Eye (tissue), 1 donor: ENCODE measurements around the gene CTDP1.

Experiments used
- DNase-seq: peaks from one replicate; pipeline ENCODE4 v3.0.0-alpha.2; 2015

Gene CTDP1

GRCh38 chr18:79770826-79771225 is 91.2 kb downstream of the CTDP1 start:
- DNase-seq = no peak

DNA sequence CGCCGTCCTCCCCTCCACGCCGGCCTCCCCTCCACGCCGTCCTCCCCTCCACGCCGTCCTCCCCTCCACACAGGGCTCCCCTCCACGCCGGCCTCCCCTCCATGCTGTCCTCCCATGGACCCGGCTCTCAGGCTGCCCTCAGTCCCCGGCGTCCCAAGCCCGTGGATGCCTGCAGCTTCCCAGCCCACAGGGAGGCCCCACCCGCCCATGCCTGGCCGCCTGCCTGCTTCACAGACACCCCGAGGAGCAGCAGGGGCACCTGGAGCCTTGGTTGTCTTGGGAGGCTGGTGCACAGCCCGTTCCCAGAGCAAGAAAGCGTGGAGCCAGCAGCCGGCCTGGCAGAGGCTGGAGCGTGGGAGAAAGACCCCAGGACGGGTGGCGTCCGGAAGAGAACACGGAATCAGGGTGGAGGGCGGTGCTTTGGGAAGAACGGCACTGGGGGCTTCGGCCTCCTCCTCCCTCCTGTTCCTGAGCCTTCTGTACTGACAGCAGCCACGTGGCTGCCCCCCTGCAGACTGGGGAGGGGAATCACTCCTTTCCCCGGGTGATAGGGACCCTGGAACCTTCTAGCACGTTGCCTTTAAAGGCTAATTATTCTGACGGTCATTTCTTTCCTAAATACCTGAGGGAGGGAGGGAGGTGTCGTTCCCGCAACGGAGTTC is 92.0 kb downstream of the CTDP1 start:
- DNase-seq = no peak

DNA sequence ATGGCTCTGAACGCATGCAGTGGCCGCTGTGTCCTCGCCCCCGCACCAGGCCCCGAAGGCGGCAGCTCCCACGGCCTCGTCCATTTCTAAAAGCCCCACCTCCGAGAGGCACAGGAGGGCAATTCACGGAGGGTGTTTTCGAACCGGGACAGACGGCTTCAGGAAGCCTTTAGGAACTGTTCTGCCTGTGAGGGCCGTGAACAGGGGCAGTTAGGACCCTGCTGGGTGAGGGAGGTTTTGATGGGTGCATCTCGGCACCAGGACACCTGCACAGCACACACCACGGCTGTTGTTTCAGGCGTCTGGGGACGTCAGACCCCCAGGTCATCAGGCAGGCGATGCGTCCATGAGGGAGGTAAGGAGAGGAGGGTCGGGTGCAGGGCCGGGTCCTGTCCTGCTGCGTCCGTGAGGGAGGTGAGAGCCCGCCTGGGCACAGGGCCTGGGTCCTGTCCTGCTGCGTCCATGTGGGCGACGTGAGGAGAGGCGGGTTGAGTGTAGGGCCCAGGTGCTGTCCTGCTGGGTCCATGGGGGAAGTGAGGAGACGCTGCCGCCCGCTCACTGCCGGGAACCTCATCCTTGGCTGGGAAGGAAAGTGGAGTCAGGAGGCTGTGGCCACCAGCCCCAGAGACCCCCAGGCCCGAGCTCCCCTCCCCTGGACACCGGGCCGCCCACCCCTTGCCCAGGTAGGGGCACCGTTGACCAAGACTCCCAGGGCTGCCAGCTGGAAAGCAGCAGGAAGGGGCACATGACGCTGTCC is 92.7 kb downstream of the CTDP1 start:
- DNase-seq = no peak

- no peak for DNase-seq
Measured at GRCh38 chr18:79772865-79773696, 93.5 kb downstream of the CTDP1 start.

GRCh38 chr18:79774111-79774510 is 94.5 kb downstream of the CTDP1 start:
- no peak for DNase-seq

DNA sequence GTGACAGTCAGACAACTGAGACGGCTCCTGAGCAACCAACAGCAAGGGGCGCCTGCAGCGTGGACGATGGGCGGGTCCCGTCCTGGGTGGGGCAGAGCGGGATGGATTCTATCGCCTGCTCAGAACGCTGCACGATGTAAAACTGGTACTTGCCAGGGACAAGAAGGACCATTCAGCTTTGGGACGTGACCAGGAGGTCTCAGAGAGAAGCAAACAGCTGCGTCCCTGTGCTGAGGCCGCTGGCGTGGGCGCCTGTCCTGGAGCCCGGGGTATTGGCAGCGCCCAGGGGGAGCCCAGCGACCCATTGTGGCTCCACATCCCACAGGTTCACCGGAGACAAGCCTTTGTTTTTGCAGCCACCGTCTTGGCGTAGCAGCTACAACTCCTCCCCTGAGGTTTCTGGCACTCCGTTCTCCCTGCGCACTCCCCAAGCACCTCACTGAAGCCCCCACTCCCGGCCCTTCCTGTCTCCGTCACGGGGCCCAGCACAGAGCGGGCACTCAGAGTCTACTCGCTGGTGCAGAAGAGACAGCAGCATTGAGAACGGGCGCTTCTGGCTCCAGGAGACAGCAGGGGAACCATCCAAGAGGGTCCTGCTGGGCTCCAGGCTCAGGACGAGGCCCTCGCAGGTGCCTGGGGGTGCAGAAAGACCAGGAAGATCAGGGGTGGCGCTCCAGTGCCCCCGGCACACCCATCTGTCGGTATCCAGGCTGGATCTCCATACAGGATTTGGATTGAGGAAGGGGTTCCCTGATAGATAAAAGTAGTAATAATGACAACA is 96.0 kb downstream of the CTDP1 start:
- no peak for DNase-seq

- no peak for DNase-seq
Measured at GRCh38 chr18:79776674-79777073, 97.1 kb downstream of the CTDP1 start.

- DNase-seq = no peak
Measured at GRCh38 chr18:79778291-79778791, 98.7 kb downstream of the CTDP1 start.

DNA sequence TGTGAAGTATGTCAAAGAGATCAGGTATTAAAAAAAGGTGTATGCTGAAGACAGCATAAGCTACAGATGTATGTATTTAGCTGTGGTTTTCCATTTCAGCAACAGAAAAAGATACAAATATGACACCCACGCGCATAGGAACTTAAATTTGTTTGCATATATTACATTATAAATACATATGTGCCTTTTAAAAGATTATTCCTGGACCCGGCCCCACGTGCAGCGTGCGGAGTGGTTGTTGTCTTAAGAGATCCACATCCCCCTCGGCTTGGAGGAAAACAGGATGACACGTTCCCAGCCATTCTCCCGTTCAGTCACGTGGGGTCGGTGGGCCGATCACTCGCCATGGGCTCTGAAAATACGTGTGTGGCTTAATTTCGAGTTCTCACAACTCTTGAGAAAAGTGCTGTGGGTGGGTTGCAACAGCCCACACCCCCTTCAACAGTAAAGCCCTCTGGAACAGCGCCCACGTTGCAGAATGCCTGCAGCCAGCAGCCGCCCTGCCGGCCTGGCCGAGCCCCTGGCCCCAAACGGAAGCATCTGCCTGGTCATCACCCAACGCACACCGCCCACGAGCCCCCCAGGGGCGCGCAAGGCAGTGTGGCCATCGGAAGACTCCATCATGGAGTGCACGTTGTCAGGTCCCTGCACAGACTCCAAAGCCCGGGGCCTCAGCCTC is 99.6 kb downstream of the CTDP1 start:
- no peak for DNase-seq

DNA sequence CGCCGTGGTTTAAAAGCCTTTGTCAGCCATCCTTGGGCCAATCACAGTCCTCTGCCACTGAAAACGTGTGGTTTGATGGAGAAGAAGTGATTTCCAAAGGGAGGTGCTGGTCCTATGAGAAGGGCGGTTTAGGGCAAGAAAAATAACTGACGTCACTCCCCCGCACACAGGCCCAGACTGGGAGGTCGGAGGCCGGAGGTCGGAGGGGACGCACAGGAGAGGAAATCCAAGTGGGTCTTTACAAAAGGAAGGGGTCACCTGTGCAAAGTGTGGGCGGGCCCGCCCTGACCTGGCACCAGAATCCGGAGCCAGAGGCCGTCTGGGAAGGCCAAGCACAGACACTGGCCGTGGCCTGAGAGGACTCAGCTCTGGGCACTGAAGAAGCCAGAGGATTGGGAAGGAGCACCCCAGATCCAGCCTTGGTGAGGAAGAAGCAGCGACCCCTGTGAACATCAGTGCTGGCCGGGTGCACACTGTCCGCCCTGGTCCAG is 100.1 kb downstream of the CTDP1 start:
- DNase-seq = no peak

DNA sequence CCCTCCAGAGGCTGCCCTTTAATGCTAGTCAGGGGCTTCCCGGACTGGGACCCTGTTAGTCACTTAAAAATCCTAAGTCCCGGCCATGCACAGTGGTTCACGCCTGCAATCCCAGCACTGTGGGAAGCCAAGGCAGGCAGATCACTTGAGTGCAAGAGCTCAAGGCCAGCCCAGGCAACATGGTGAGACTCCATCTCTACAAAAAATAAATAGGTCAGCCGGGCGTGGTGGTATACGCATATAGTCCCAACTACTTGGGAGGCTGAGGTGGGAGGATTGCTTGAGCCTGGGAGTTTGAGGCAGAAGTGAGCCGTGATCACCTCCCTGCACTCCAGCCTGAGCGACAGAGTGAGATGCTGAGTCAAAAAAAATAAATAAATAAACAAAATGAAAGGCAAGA is 100.9 kb downstream of the CTDP1 start:
- DNase-seq = no peak

DNA sequence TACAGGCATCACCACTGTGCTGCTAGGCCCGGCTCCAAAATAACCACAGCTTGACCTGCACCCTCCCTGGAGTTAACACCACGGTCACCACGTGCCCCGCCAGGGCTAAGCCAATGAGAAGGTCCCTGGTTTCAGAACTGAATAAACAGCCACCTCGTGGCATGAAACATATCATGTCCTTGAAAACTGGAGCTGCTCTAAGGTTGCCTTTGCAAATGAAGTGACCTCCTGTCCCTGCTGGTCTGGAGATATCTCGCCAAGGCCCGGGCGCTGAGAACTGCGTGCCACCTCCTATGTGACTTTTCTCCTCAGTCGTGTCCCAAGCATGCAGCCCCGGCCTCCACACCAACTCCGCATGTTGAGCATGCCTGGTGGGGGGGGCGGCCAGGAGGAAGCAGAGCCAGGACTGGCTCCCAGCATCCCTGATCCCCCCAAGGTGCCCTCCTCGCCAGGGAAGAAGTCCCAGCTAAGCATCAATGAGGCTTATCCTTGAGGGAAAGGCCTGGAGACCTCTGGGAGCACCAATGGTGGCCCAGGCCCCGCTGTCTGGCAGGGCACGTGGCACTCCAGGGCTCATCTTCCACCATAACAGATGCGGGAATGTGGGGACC is 101.8 kb downstream of the CTDP1 start:
- no peak for DNase-seq

- no peak for DNase-seq
Measured at GRCh38 chr18:79782566-79783308, 103.1 kb downstream of the CTDP1 start.

- DNase-seq = no peak
Measured at GRCh38 chr18:79784071-79784913, 104.7 kb downstream of the CTDP1 start.

DNA sequence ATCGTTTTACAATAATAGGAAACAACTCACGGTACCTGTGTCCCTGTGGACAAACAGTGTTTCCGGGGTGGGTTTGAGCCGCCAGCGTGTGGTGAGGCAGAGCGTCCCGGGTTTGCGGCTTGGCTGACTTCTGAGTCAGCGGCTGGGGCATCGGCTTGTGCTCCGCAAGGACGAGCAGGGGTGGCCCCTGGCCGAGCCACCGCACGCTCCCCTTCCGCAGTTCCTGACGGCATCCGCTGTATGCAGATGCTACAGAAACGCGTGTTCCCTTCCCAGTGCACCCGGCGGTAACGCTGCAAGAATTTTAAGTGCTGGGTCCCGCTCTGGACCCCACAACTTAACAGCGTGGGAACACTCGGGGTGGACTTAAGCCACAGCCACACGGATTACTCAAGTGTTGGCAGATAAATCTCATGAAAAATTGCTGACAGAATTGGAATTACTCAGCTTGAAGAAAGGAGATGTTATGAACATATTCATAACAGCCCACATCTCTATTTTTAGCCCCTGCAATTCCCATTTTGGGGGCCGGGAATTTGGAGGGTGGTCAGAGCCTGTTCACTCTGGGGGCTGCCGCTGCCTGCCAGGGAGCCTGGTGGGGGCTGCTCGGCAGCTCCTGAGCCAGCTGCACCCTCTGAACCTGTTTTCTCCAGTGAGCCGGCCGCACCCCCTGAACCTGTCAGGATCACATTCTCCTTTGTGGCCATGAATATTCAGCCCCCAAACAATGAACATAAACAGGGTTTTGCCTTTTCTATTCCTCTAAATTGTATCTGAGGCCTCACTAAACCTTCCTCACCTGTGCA is 105.6 kb downstream of the CTDP1 start:
- DNase-seq = no peak

- no peak for DNase-seq
Measured at GRCh38 chr18:79785831-79786230, 106.2 kb downstream of the CTDP1 start.

GRCh38 chr18:79786304-79786703 is 106.7 kb downstream of the CTDP1 start:
- DNase-seq = no peak

DNA sequence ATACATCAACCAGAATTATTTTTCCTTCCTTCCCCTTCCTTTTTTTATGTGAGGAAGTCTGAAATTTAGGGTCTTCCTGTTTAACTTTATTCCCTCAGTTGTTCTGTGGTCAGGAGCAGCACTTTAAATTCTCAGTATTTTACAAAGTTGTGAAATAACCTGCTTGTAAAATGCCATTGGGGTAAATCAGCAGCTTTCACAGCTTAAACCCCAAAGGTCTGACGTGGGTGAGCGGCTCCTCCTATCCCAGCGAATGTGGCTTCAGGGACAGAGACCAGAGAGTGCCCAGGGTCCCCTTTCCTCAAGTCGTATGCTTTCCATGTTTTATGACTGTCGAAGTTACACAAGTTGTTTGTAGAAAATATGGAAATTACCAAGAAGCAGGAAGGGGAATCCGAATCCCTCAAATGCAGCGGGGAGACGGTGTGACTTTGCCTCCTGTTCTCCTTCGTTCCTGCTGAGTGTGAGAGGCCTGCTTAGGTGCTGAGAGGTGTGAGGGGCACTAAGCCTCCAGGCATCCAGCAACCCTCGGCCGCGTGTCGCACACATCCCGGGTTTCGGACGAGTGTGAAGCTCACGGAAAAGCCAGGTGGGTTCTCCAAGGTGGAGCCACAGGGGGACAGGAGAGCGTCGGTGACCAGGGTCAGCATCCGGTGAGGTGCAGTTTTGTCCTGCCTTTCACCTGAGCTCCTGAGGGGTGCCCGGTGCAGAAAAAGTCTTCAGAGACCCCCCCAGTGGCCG is 107.4 kb downstream of the CTDP1 start:
- no peak for DNase-seq
